ENCODE results near the gene PSME1.

Gene PSME1

DNA sequence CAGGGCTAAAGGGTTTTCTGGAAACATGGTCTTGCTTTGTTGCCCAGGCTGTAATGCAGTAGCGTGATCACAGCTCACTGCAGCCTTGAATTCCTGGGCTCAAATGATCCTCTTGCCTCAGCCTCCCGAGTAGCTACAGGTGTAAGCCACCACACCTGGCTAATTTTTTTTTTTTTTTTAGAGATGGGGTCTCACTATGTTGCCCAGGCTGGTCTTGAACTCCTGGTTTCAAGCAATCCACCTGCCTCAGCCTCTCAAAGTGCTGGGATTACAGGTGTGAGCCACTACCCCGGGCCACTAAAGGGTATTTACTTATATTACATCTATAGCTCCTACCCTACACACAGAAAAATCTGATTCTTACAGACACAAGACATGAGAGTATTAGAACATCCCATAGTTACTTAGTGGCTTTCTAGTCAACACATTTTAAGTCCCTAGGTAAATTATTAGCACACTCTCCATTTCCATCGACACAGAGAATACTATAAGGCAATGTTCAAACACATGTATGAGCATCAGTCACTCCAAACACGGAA lies 27.6 kb upstream of the PSME1 start:
- no peak overlapping the region for H3K4me3 ChIP-seq (ENCODE audit: low read depth, low read length)
- TF ChIP-seq, protein P1, sequence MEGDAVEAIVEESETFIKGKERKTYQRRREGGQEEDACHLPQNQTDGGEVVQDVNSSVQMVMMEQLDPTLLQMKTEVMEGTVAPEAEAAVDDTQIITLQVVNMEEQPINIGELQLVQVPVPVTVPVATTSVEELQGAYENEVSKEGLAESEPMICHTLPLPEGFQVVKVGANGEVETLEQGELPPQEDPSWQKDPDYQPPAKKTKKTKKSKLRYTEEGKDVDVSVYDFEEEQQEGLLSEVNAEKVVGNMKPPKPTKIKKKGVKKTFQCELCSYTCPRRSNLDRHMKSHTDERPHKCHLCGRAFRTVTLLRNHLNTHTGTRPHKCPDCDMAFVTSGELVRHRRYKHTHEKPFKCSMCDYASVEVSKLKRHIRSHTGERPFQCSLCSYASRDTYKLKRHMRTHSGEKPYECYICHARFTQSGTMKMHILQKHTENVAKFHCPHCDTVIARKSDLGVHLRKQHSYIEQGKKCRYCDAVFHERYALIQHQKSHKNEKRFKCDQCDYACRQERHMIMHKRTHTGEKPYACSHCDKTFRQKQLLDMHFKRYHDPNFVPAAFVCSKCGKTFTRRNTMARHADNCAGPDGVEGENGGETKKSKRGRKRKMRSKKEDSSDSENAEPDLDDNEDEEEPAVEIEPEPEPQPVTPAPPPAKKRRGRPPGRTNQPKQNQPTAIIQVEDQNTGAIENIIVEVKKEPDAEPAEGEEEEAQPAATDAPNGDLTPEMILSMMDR (IDR thresholded peaks at IDR 0.05; ENCODE audit: low read depth, low read length) = no peak

DNA sequence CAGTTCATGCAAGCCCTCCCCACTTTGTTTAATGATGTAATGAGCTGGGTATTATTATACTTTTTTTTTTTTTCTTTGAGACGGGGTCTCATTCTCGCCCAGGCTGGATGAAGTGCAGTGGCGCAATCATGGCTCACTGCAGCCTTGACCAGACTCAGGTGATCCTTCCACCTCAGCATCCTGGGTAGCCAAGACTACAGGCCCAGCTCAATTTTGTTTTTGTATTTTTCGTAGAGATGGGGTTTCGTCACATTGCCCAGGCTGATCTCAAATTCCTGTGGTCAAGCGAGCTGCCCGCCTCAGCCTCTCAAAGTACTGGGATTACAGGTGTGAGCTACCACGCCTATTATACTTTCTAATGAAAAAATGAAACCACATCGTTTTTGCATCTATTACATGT lies 25.9 kb upstream of the PSME1 start:
- TF ChIP-seq, protein P1 (IDR thresholded peaks at IDR 0.05; ENCODE audit: low read depth, low read length) = no peak
- no peak overlapping the region for H3K4me3 ChIP-seq (ENCODE audit: low read depth, low read length)

DNA sequence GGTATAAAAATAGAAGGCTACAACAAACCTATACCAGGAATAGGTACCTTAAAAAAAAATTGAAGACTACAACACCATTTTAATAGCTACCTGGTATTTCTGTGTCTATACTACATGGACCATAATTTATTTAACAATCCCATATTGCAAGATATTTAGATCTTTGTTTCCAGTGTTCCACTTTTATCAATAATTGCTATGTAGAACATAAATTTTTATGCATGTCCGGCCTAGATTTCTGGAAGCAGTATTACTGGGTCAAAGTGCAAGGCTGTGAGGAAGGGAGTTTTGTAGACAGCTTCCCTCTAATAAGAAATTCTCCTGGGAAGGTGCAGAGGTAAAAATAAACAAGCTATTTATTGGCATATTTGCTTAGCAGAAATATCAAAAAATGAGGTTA lies 25.5 kb upstream of the PSME1 start:
- TF ChIP-seq, protein P1 (IDR thresholded peaks at IDR 0.05; ENCODE audit: low read depth, low read length) = no peak
- no peak overlapping the region for H3K4me3 ChIP-seq (ENCODE audit: low read depth, low read length)

DNA sequence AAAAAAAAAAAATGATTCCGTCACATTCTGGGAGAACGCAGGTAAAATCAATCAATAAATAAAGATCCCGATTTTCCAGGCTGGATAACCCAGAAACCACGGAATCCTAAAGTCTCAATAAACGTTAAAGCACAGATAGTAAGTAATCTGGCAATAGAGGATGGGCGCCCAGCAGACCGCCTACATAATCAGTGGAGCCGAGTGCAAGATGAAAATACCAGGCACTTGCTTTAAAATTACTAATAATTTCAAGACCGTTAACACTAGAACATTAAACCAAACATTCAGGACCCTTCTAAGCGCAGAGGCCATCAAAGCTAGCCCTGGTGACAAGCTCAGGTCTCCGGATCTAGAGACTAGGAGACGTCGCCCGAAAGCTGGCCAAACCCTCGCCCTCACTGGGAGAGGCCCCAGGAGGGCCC lies 22.6 kb upstream of the PSME1 start:
- TF ChIP-seq, protein P1 (IDR thresholded peaks at IDR 0.05; ENCODE audit: low read depth, low read length) = no peak
- H3K4me3 ChIP-seq (ENCODE audit: low read depth, low read length) = peak overlapping the region; percentile 72

DNA sequence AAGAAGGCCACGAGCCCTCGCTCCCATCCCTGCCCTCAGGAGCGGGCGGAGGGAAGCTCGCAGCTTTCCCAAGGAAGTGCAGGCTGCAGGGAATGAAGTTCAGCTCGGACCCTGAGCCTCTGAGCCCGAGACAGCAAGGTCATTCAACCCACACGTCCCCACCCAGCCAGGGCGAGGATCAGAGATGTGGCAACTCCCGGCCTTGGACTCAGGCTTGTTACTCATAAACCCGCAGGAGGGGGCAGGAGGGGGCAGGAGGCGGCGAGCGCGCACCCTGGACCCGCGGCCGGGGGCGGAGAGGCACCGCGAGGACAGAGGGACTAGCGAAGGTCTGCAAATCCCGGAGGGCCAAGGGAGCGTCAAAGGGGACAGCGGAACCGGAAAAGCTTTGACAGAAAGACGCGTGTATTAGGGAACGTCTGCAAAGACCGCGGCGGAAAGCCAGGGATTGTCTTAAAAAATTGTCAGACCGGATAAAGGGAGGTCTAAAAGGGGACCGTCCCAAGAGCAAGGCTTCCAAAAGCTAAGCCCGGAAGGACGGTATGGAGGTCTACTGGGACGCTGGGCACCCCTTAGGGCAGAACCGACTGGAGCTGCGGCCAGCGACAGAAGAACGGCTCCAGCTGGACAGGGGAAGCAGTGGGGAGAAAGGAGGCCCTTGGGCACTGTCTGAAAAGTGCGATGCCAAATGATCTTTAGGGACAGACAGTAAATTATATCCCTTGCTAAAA lies 22.0 kb upstream of the PSME1 start:
- TF ChIP-seq, protein P1 (IDR thresholded peaks at IDR 0.05; ENCODE audit: low read depth, low read length) = no peak

DNA sequence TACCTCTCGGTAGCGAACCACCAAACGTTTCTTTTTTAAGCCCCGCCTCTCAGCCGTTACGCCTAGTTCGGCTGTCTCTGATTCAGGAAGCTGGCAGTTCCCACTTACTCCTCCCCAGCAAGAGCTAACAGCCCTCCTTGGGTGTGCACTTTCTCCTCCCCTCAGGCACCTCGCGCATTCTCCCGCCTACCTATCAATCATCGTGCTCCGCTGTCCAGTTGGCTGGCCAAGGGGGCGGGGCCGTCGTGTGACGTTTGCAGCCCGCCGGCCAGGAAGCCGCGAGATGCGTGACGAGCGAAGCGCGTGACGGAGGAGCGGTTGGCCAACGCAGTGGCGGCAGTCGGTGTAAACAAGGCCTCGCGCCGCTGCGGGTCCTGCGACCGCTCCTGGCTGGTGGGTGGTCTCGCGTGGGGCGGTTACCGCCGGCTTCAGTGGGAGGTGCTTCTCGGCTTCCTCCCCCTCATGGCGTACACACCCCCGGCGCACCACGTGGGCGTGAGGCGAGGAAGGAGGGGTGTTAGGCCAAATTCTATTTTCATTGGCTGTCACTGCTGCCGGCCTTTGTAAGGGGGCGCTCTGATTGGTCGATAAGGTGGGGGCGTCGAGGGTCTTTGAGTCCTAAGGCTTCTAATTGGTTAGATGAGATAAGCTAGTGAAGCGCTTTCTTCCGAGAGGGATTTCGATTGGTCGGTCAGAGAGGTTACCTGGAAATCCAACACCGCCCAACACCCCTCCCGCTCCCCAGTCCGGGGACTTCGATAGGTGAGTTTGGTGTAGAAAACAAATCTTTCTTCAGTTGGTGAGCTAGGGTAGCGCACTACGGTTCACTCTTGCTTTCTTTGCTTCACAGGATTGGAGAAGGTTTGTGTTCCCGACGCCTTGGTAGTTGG lies 21.2 kb upstream of the PSME1 start, which contains the start of the genes DCAF11 and NRL:
TSS of gene DCAF11 (plus strand) at position 246 of the 890 bp plus-strand sequence. CDS start 818 bp downstream, outside the sequence.
TSS of gene NRL (minus strand) at position 418 of the 890 bp plus-strand sequence. CDS start 32,101 bp downstream, outside the sequence.
- peak within 1 kb of the TSS; percentile 72 for H3K4me3 ChIP-seq (ENCODE audit: low read depth, low read length)
- TF ChIP-seq, protein P1 (IDR thresholded peaks at IDR 0.05; ENCODE audit: low read depth, low read length) = no peak

More for the DNA sequence above, 22.0 kb upstream of the PSME1 start:
- H3K4me3 ChIP-seq (ENCODE audit: low read depth, low read length) = peak overlapping the region; percentile 72

Data from WI38 (cell line).